ENCODE results near the gene DGKA. TPM values are rescaled to one million over a fixed set of nuclear protein-coding genes. Genes with fewer than 3 reads are reported as not detected.
"Not testable (repeated sequence)": the region's sequence is repeated elsewhere in the genome, so short reads cannot be mapped to it uniquely, and the experiment has no call there.

Gene DGKA
- total RNA-seq, 1 experiment from 2014 or later = 56.0 TPM

GRCh38 chr12:55966408-55967281, 35.7 kb downstream of the DGKA start, which contains the start of gene CDK2:
CDK2 (plus strand) TSS chr12:55966830; CDS start chr12:55967009, 179 bp downstream.
- peak; percentile 69 for DNase-seq (ENCODE audit: low read depth)

DNA sequence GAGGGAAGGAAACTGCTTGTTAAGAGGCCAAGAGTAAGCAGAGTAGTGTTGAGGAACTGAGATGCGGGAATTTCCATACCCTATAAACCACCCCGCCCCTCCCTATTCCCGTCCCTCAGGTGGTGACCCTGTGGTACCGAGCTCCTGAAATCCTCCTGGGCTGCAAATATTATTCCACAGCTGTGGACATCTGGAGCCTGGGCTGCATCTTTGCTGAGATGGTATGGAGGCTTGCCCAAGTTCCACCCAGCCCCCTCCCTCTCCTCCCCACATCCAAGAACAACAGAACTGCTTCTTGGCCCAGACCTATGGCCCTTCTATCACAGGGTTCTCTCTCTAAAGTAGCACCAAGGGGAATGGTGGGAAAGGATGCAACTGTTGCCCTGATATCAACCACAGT, 38.4 kb downstream of the DGKA start:
- no peak for DNase-seq (ENCODE audit: low read depth)

DNA sequence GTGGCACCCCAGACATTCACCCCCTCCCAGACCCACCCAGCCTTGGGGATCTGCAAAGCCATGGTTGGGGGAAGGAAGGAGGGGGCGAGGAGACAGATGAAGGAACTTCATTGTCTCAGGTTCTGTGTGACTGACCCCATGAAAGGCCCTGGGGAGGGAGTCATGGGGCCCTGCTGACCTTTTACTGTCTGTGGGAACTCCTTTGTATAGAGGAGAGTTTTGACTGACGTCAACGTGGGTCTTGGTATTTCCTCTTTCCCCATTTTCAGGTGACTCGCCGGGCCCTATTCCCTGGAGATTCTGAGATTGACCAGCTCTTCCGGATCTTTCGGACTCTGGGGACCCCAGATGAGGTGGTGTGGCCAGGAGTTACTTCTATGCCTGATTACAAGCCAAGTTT, 39.8 kb downstream of the DGKA start:
- DNase-seq (ENCODE audit: low read depth) = peak; percentile 33

DNA sequence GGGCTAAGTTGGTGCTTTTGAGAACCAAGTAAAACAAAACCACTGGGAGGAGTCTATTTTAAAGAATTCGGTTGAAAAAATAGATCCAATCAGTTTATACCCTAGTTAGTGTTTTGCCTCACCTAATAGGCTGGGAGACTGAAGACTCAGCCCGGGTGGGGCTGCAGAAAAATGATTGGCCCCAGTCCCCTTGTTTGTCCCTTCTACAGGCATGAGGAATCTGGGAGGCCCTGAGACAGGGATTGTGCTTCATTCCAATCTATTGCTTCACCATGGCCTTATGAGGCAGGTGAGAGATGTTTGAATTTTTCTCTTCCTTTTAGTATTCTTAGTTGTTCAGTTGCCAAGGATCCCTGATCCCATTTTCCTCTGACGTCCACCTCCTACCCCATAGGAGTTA, 41.1 kb downstream of the DGKA start:
- DNase-seq (ENCODE audit: low read depth) = peak; percentile 78

GRCh38 chr12:55972456-55972855, 41.5 kb downstream of the DGKA start:
- no peak for DNase-seq (ENCODE audit: low read depth)

DNA sequence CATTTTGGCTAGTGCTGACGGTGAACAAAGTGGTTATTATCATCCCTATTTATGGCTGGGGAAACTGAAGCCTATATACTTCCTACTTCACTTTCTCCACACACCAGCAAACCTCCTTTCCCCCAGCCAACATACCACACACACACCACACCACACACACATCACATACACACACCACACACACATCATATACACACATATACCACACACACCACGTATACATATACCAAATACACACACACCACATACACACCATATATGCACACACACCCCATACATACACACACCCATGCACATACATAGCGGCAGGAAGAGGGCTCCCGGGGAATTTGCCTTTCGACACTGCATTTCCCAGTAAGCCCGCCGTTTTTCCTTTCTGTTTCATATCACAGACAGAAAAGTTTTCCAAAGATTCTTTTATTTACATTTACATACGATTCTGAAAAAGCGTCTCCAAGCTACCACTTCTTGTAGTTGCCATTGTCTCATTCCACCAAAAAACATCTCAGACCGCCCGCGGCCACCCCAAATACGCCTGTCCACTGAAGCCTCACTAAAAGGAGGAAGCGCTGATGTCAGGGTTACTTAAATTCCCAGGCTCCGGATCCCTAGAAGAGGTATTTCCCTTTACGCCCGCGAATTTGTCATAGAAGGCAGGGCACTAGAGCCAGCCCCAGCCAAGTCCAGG, 42.1 kb downstream of the DGKA start:
- no peak for DNase-seq (ENCODE audit: low read depth)

GRCh38 chr12:55973599-55974307, 42.8 kb downstream of the DGKA start, which contains the start of gene RAB5B:
RAB5B (plus strand) TSS chr12:55974078; CDS start chr12:55986961, 12,883 bp downstream.
- peak; percentile 100 for DNase-seq (ENCODE audit: low read depth)

GRCh38 chr12:55974308-55974730, 43.4 kb downstream of the DGKA start:
- DNase-seq (ENCODE audit: low read depth) = peak; percentile 19

DNA sequence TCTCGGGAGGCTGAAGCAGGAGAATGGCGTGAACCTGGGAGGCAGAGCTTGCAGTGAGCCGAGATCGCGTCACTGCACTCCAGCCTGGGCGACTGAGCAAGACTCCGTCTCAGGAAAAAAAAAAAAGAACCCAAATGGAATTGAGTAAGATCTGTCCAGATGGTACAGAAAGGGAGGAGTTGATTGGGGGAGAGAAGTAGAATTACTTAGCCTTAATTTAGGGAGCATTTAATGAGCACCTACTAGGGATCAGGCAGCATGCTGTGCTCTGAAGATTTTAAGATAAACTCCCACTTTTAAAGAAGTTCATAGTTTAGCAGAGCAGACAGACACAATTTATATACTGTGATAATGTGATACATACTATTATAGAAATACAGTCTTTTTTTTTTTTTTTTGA, 47.4 kb downstream of the DGKA start:
- no peak for DNase-seq (ENCODE audit: low read depth)

DNA sequence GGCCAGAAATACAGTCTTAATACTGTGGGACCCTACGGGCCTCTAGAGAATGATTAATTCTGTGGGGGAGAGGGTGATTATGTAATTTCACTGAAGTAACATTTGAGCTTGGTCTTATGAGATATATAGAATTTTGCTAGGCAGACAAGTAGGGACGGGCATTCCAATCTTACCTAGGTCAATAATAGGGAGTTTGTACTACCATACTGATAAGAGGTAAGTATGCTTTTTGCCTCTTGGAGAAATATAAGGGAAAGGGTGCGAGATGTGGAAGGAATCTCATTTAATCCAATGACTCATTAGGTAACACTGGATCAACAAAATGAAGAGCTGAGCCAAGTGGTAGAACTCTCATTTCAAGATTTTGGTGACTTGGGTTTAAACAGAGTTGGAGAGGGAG, 48.1 kb downstream of the DGKA start:
- no peak for DNase-seq (ENCODE audit: low read depth)

DNA sequence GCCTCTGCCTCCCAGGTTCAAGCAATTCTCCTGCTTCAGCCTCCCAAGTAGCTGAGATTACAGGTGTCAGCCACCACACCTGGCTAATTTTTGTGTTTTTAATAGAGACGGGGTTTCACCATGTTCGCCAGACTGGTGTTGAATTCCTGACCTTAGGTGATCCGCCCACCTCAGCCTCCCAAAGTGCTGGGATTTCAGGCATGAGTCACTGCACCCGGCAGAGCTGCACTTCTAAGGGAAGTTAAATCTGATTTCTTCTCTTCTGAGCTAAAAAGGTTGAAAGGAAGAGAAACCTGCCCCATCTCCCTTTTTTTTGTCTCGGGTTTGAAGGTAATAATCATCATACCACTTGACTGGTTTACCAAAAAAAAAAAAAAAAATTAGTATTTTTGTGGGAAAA, 50.9 kb downstream of the DGKA start:
- not testable (repeated sequence) for DNase-seq (ENCODE audit: low read depth)

- DNase-seq (ENCODE audit: low read depth) = no peak
These were observed 51.5 kb downstream of the DGKA start for GRCh38 chr12:55982319-55982936.

- DNase-seq (ENCODE audit: low read depth) = no peak
These were observed 52.4 kb downstream of the DGKA start for GRCh38 chr12:55983232-55983842.

GRCh38 chr12:55984861-55985260, 53.9 kb downstream of the DGKA start:
- no peak for DNase-seq (ENCODE audit: low read depth)

DNA sequence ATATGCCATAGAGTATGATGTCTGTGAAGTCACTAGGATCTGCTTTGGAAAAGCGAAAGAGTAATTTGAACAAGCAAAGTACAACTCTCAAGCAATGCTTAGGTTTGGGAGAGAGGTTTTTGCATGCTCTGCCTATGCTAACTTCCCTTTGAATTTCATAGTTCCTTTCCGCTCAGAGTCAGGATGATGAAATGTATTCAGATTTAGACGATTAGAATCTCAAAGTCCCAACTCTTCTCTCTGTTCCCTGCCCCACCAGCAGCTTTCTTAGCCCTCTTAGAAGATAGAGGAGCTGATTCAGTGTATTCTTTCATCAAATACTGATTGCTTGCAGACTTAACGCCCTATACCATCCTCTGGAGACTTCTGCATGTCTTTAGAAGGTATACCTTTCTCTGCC, 54.4 kb downstream of the DGKA start:
- no peak for DNase-seq (ENCODE audit: low read depth)

DNA sequence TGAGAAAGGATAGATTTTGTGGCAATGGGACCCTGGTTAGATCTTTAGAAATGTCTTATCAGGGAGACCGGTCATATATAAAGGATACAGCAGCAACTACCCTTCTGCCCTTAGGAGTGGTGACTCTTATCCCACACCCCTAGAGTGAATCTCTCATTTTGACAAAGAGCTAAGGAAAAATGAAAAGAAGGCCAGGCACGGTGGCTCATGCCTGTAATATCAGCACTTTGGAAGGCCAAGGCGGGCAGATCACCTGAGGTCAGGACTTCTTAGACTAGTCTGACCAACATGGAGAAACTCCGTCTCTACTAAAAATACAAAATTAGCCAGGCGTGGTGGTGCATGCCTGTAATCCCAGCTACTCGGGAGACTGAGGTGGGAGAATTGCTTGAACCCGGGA, 55.0 kb downstream of the DGKA start:
- DNase-seq (ENCODE audit: low read depth) = not testable (repeated sequence)

DNA sequence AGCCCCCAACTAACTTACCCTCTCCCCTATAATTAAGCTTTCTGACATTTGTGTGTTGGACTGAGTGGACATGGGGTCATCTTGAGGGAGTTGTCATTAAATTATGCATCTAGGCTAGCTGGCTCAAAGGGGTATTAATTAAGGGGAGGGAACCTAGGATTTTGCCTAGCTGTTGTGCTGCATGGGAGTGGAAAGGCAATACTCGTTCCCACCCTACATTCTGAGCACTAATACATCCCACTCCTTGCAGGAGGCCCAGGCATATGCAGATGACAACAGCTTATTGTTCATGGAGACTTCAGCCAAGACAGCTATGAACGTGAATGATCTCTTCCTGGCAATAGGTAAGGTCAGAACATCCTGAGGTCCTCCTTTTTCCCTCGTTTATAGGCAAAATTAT, 60.1 kb downstream of the DGKA start:
- DNase-seq (ENCODE audit: low read depth) = no peak

GRCh38 chr12:55993230-55993853, 62.4 kb downstream of the DGKA start:
- no peak for DNase-seq (ENCODE audit: low read depth)

DNA sequence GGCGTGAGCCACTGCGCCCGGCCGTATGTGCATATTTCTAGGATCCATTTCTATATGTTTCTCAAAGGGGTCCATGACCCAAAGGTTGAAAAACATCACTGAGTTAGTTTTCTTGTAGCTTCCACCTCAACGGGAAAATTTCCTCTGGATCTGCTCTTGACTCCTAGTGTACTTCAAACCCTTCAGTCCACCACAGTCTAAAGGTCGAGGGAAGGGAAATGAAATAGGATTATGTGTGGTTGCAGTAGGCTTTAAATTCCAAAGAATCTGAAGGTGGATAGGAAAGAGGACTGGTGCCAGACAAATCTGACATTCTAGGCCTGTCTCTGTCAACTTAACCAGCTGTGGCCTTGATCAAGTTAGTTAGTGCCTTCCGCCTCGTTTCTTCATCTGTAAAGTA, 64.4 kb downstream of the DGKA start:
- DNase-seq (ENCODE audit: low read depth) = no peak

DNA sequence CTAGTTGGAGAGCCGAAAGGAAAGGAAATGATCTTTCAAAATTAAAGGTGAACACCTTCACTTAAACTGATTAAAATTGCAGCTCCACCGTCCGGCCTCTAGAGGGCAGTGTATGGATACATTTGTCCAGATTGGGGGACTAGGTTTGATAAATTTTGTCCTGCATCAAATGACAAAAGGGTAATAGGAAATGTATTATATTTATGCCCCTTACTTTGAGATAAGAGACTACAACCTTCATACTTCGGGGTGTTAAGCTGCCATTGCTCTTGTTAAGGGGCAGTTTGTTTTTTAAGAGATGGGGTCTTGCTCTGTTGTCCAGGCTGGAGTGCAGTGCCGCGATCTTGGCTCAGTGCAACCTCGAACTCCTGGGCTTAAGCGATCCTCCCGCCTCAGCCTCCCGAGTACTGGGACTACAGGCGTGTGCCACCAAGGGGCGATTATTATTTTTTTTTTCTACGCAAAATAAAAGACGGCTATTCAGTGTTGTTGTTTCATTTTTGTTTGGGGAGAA, 65.3 kb downstream of the DGKA start:
- peak; percentile 65 for DNase-seq (ENCODE audit: low read depth)
